Stimulated activated CD4-positive, alpha-beta T cell treated with anti-CD3 and anti-CD28 coated beads, Interleukin-1b, Interleukin-23, amount 100 ng/mL, for 1 hour (primary cell): ENCODE data around the gene SMYD3.
"Not testable (repeated sequence)": the region's sequence is repeated elsewhere in the genome, so short reads cannot be mapped to it uniquely, and the experiment has no call there.

Experiments
- DNase-seq, 2 donors: peaks; one replicate each; pipeline ENCODE4 v3.0.0-alpha.2; 2020; ENCODE audit warnings: low read depth in 2 of 2

The SMYD3 gene

DNA sequence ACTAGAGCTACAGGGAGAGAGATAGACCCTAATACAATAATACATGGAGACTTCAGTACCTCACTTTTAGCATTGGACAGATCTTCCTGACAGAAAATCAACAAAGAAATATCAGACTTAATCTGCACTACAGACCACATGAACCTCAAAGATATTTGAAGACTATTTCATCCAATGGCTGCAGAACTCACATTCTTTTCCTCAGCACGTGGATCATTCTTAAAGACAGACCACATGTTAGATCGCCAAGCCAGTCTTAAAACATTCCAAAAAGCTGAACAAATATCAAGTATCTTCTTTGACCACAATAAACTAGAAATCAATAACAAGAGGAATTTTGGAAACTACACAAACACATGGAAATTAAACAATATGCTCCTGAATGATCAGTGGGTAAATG, 776.3 kb downstream of the SMYD3 start:
- no peak for DNase-seq

DNA sequence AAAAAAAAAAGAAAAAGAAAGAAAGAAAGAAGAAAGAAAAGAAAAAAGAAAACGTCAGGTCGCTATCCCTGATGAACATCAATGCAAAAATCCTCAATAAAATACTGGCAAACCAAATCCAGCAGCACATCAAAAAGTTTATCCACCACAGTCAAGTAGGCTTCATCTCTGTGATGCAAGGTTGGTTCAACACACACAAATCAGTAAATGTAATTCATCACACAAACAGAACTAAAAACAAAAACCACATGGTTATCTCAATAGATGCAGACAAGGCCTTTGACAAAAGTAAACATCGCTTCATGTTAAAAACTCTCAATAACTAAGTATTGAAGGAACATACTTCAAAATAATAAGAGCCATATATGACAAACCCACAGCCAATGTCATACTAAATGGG, 779.0 kb downstream of the SMYD3 start:
- not testable (repeated sequence) for DNase-seq

DNA sequence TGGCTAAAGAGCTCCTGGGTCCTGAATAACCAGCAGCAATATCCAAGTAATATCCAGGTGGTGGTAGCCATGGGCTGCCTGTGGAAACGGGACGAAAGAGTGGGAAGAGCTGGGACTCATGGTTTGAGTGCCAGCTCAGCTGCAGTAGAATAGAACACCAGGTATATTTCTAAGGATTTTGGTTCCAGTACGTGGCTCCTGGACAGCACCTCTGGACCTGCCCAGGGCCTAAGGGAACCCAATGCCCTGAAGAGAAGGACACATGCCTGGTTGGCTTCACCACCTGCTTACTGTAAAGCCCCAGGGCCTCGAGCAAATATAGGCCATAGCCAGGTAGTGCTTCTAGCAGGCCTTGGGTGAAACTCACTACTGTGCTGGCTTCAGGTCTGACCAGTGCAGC, 785.6 kb downstream of the SMYD3 start:
- no peak for DNase-seq

DNA sequence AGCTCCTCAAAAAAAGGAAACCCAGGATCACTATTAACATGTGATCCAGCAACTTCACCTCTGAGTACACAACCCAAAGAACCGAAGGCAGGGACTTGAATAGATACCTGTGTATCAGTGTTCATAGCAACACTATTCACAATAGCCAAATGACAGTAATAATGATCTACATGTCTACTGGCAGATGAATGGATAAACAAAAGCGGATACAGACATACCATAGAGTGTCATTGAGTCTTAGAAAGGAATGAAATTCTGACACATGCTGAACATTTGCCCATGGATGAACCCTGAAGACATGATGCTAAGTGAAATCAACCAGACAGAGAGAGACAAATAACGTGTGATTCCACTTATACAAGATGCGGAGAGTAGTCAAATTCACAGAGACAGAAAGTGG, 788.1 kb downstream of the SMYD3 start:
- no peak for DNase-seq

DNA sequence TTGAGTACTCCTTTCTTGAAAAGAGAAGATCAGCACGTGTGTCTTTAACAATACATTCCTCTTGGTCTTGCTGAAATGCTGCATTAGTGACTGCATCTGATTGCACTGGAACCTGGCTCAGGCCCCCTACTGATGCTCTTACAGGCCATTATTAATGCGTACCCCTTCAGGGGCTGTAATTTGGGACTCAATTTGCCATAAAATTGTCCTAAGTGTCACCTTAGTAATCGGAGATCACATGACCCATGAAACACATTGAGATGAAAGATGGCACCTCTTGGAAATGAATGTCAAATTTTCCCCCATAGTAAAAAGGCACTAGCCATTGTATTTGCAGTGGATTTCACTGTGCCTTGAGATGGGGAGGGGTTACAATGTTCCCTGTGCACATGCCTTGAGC, 789.0 kb downstream of the SMYD3 start:
- no peak for DNase-seq

DNA sequence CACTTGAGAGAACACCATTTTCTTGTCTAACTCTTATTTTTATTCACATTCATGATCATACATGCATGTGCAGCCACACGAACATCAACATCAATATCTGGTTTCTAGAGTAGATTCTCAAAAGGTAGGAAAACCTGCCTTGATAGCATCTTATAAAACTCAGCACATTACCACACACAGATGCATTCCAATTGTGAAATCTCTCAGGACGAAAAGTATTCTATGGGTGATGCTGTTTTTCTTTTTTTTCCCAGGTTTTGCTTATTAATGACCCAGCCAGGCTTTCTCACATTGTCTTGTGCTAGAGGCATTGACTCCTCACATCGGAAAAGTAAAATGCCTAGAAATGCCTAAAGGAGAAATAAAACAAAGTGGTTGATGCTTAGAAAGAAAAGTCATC, 789.5 kb downstream of the SMYD3 start:
- DNase-seq, result no peak

DNA sequence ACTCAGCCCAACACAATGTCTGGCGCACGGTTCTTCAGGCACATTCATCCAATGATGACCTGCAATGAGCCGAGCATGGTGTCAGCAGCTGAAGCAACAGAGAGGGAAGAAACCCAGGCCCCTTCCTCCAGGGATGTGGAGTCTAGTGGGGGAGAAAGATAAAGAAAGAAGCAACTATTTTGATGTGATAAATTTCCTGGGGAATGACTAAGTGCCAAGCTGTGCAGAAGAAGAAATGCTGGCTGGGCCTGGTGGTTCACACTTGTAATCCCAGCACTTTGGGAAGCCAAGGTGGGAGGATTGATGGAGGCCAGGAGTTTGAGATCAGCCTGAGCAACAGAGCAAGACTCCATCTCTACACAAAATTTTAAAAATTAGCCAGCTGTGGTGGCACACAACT, 790.5 kb downstream of the SMYD3 start:
- no peak for DNase-seq

DNA sequence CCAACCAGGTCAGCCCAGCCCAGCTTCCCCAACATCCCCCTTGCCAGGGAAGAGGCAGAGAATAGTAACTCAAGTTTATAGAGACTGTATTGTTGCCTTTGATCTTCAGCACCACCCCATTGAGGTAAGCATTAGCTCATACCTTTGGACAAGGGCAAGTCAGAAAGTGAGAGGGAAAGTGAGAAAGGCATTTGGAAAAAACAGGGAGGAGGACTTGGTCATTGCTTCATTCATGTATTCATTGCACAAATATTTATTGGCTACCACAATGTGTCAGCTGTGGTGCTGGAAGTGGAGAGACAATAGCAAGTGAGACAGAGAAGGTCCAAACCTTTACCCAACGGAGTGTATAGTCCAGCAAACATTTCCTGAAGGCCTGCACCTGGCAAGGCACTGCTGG, 791.1 kb downstream of the SMYD3 start:
- no peak for DNase-seq

DNA sequence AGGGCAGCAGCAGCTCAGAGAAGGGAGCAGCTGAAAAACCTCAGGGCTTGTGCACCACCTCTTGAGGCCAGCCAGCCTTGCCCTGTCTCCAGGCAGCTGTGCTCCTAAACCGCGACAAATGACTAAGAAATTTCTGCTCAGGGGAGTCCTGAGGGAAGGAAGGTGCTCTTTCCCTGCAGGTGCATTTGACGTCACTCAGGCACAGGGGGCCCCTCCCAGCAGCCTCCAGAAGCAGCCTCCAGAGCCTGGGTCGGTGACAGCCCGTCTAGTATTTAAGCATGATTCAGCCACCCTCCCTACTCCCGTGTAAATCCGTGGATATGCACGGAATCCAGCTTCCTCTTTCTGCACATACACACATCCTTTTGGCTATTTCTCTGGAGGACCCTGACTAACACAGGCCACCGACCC, 791.8 kb downstream of the SMYD3 start:
- DNase-seq, result no peak

DNA sequence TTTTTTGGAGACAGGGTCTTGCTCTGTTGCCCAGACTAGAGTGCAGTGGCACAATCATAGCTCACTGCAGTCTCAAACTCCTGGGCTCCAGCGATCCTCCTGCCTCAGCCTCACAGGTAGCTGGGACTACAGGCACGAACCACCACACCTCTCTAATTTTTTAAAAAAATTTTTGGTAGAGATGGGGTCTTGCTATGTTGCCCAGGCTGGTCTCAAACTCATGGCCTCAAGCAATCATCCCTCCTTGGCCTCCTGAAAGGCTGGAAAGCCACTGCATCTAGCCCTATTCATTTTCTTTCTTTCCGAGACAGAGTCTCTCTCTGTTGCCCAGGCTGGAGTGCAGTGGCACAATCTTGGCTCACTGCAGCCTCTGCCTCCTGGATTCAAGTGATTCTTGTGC, 793.1 kb downstream of the SMYD3 start:
- not testable (repeated sequence) for DNase-seq

DNA sequence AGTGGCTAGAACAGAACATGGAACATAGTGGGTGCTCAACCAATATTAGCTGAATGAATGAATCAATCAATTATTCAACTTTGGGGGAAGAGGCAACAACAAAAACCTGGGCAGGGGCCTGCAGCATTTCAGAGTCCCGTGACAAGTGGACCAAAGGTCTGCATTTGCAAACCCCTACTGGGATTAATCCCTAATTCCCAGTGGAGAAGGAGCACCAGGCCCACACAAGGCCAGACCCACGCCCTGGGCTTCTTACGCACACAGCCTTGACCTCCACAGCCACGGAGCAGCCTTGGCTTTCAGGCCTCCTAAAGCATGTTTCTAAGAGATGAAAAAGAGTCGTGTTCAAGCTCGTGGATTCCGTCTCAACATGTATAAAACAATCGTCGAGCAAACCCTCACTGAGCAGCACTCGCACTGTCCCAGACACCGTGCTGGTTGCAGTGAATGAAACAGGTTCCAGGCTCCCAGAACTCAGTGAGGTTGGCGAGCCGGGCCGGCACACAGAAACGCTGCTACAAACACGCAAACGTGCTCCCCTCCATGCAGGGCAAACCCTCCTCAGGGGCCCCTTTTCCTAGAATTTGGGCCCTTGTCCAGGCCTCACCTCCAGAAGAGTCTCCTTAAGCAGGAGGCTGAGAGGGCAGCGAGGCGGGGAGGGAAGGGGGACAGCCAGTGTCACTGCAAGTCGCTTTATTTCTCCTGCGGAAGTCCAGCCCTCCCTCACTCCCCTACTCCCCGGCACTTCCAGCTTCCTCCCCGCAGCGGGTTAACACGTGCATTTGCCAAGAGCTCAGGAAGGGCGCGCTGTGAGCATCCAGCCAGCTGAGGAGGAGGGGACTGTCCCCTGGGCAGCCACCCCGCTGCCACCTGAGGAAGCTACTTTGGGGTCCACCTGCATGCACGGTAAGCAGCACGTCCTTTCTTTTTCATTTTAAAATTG, 795.8 kb downstream of the SMYD3 start:
- DNase-seq, result no peak

DNA sequence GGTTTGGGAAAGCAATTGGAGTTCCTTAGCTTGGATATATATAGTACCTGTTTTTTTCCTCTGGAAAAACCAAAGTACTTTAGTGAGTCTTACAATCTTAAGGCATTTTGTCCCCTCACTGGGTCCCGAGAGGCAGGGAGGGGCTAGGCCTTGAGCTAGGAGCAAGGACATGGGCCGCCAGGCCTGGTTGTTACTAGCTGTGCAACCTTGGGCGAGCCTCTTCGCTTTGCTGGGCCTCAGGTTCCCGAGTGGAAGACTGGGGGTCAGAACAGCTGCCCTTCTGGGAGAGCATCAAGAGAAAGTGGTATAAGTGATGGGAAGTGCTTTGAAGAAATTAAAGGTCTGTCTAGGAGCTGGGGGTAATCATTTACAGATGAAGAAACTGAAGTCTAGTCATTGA, 799.1 kb downstream of the SMYD3 start:
- DNase-seq, result no peak

DNA sequence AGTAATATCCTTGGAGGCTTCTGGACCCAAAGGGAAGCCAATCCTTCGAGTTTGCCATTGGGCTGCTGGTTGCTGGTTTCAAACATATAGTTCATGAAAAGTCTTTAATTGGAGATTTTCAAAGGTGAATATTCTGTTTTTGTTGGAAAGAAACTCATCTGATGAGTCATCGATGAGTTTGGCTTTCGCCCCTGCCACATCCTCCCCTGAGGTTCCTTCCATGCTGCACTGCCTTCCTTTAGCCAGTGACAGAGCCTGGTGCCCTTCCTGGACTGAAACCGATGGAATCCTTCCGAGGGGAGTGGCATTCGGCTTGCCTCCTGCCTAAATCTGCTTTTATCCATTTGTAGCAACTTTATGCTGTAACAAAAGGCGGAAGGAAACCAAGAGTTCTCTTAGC, 802.3 kb downstream of the SMYD3 start:
- DNase-seq, result no peak

DNA sequence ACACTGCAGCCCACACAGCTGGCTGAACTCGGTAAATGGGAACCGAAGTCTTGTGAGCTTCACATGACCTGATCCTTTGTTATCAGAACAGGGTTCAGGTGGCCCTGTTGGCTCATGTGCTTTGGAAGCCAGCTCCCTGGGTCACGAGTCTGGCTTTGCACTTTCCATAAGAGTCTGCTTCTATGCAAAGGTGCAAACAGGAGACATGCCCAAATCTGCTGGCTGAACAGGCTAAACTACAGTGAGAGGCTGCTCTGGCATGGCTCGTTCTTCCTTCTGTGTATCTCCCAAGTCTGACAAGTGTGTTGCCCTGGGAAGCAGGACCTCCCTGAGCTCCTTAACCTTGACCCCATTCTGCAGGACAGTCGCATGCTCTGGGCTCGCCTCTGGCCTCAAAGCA, 802.7 kb downstream of the SMYD3 start:
- DNase-seq, result no peak

DNA sequence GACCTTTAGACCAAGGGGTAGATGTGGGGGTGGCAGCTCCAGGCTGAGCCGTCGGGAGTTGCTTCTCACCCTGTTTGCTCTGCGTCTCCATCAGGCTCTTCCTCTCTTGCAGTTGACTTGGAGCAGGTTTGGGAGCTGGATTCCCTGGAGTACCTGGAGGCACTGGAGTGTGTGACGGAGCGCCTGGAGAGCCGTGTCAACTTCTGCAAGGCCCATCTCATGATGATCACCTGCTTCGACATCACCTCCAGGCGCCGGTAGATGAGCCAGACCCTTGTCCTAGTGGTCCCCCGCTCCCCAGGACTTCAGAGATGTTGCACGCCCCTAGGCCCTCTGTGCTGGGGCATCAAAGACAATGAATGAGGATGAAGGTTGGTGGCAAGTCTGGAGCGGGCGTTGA, 804.7 kb downstream of the SMYD3 start:
- no peak for DNase-seq

DNA sequence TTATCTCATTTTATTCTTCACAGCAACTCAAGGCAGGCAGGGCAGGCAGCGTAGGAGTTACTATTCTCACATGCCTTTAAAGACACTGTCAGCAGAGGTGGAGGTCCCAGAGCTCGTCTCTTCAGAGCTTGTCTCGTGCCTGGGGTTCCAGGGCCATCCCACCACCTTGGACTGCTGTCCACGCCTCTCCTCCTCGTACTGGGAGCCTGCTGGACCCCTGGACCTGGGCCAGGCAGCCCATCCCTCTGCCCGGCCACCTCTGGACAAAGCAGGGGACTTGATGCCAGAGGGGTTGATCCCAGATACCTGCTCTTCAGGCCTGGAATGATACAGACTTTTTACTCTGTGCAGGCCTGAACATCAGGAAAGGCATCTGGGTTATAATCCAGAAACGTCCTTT, 805.4 kb downstream of the SMYD3 start:
- DNase-seq, result no peak

DNA sequence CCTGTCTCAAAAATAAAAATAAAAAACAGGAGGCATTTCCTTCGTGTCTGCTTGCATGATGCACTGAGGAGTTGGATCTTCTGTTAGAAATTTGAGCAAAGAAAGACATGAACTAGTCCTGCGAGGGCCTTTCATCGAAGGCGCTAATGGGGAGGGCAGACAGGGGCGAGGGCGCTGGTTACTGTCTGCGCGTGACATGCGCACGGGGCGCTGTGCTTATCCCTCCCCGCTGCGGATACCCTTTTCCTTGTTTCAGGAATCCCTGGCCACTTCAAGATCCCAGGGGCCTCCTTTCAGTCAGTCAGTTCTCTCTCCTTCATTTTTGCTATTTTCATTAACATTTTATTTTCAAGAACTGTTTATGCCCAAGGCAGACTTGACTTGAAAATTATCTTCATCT, 806.4 kb downstream of the SMYD3 start:
- DNase-seq, result no peak
